ENCODE results near the gene BICC1. TPM values are rescaled to one million over a fixed set of nuclear protein-coding genes. Genes with fewer than 3 reads are reported as not detected.

BICC1 gene
- total and polyA plus RNA-seq, 2 donors (not counting 1 experiment from before 2014, with no cell fraction given), result not detected

DNA sequence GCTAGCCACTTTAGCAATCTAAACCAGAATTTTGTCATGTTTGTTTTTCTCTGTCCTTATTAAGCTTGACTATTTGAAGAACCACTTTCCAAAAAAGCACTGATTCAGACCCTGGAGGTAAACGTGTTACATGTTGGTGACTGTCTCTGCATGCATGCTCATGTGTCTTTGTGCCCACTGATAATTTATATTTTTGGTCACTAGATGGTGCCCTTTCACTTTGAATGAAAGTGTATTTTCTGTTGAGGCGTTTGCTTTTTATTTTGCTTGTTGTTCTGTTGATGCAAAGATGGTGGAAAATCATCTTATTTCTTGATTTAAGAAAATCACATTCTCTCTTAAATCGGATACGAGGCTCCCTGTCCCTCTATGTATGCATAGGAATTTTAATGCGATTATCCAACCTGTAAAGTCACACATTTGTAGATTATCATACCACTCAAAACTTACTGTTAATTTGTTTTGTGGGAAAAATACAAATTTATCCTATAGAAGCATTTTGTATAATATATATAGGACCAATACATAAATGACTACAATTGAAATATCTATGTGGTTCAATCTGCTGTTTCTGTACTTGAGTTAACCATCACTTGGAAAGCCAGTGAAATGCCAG, 269.3 kb downstream of the BICC1 start:
- no peaks in the 10 kb centered on the region for H3K4me1 ChIP-seq (ENCODE audit: control insufficient read depth in 2 of 2, insufficient read depth in 2 of 2, low read length in 2 of 2)
- ChIA-PET CTCF (interaction anchor here (0.6 to 1.5 kb wide), 3 partner anchors 17 to 479 kb away, joined by 3 read pairs; no protein-coding TSS in a partner anchor), POLR2A (no interaction called here)
- no peaks in the 10 kb centered on the region for H3K9me3 ChIP-seq (ENCODE audit: control extremely low read depth in 1 of 3, control insufficient read depth in 2 of 3, insufficient read depth in 1 of 3, low read length in 2 of 3)
- TF ChIP-seq, protein P1, sequence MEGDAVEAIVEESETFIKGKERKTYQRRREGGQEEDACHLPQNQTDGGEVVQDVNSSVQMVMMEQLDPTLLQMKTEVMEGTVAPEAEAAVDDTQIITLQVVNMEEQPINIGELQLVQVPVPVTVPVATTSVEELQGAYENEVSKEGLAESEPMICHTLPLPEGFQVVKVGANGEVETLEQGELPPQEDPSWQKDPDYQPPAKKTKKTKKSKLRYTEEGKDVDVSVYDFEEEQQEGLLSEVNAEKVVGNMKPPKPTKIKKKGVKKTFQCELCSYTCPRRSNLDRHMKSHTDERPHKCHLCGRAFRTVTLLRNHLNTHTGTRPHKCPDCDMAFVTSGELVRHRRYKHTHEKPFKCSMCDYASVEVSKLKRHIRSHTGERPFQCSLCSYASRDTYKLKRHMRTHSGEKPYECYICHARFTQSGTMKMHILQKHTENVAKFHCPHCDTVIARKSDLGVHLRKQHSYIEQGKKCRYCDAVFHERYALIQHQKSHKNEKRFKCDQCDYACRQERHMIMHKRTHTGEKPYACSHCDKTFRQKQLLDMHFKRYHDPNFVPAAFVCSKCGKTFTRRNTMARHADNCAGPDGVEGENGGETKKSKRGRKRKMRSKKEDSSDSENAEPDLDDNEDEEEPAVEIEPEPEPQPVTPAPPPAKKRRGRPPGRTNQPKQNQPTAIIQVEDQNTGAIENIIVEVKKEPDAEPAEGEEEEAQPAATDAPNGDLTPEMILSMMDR (IDR thresholded peaks at IDR 0.05), result peak; percentile 62
- TF ChIP-seq EZH2 (IDR thresholded peaks at IDR 0.05; ENCODE audit: borderline replicate concordance, insufficient read depth, low read depth, low read length, poor library complexity, severe bottlenecking), result no peak
- H3K36me3 ChIP-seq (replicated peaks in 1 of 2; ENCODE audit: control extremely low read depth in 1 of 2, control insufficient read depth in 1 of 2, extremely low read depth in 1 of 2, insufficient read depth in 2 of 2, low read length in 1 of 2), result no peaks in the 10 kb centered on the region
- no peak for ATAC-seq (ENCODE audit: low read depth)
- Mint-ChIP-seq H3K4me3 (no peak overlapping the region), H3K4me1 (no peaks in the 10 kb centered on the region), H3K9me3 (ENCODE audit: insufficient read depth) (no peaks in the 10 kb centered on the region), H3K27me3 (peaks cover 16% of the 10 kb centered on the region), H3K27ac (no peak overlapping the region)
- 0% methylated on average over 1 of the region's 5 CpGs for WGBS (ENCODE audit: insufficient coverage)
- intact Hi-C loops (cut with micrococcal nuclease), result loop anchor here (10.0 kb wide), 1 partner anchor 487 kb away; no protein-coding TSS in a partner anchor
- H4K20me1 ChIP-seq (ENCODE audit: control insufficient read depth, insufficient read depth, low read length, poor library complexity, severe bottlenecking), result no peaks in the 10 kb centered on the region
- DNase-seq, result peak; percentile 17
- H3K4me2 ChIP-seq (replicated peaks; ENCODE audit: low read depth, low read length, poor library complexity, severe bottlenecking), result no peak overlapping the region
- H3K27ac ChIP-seq (ENCODE audit: low read length in 2 of 2), result no peak overlapping the region
- H3K27me3 ChIP-seq (replicated peaks in 1 of 4; ENCODE audit: control extremely low read depth in 1 of 4, control insufficient read depth in 3 of 4, insufficient read depth in 4 of 4, low read length in 3 of 4), result no peaks in the 10 kb centered on the region
- H3K79me2 ChIP-seq (ENCODE audit: control insufficient read depth, insufficient read depth, low read length), result no peaks in the 10 kb centered on the region
- no peak overlapping the region for H3K4me3 ChIP-seq (ENCODE audit: control extremely low read depth in 1 of 5, extremely low read depth in 1 of 5, insufficient read depth in 1 of 5, low read depth in 2 of 5, low read length in 4 of 5)
- no peak overlapping the region for H2AFZ ChIP-seq (ENCODE audit: insufficient read depth, low read depth, low read length, poor library complexity, severe bottlenecking)
- no peak overlapping the region for H3K9ac ChIP-seq (ENCODE audit: low read length)

Data from B cell (primary cell).